IPS-18a (cell line): ENCODE measurements around the gene HHIPL1.

Experiments
- H3K27ac ChIP-seq: one replicate; pipeline ENCODE4 v1.5.1; 2013; ENCODE audit warnings: low read length
- H3K27me3 ChIP-seq: one replicate; pipeline ENCODE4 v1.6.1; 2013; ENCODE audit warnings: mild to moderate bottlenecking, low read length; ENCODE audit not compliant: control insufficient read depth, insufficient read depth
- H3K36me3 ChIP-seq: one replicate; pipeline ENCODE4 v1.6.1; 2013; ENCODE audit warnings: low read depth, low read length; ENCODE audit not compliant: control insufficient read depth
- H3K4me1 ChIP-seq: one replicate; pipeline ENCODE4 v1.6.1; 2013; ENCODE audit warnings: low read depth, low read length; ENCODE audit not compliant: control insufficient read depth
- H3K4me3 ChIP-seq: one replicate; pipeline ENCODE4 v1.5.1; 2013; ENCODE audit warnings: low read length
- H3K9ac ChIP-seq: one replicate; pipeline ENCODE4 v1.6.1; 2013; ENCODE audit warnings: mild to moderate bottlenecking, low read length, moderate library complexity
- H3K9me3 ChIP-seq: one replicate; pipeline ENCODE4 v1.6.1; 2013; ENCODE audit warnings: low read depth, low read length; ENCODE audit not compliant: control insufficient read depth

HHIPL1 gene

DNA sequence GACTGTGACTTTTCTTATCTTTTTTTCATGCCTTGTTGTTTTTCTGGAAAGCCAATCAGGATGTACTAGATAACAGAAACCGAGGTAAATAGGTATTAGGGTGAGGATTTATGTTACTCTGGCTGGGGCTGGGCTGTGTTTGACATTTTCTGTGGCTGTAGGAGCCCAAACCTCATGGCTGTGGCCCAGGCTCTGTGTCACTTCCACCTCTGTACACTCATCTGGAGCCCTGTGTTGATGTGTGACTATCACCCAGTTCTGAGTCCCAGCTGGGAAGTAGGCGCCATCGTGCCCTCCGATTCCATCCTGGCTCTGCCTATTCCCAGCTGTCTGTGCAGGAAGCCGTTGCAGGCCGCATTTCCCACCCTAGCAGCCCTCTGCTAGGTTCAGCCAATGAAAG lies 1.6 kb upstream of the HHIPL1 start:
- Histone ChIP-seq H3K36me3 (no peaks in the 10 kb centered on the region), H3K9me3 (no peaks in the 10 kb centered on the region), H3K27ac (no peak overlapping the region), H3K27me3 (peaks cover 28% of the 10 kb centered on the region), H3K9ac (no peak overlapping the region), H3K4me3 (no peak overlapping the region), H3K4me1 (peaks cover 3% of the 10 kb centered on the region)

DNA sequence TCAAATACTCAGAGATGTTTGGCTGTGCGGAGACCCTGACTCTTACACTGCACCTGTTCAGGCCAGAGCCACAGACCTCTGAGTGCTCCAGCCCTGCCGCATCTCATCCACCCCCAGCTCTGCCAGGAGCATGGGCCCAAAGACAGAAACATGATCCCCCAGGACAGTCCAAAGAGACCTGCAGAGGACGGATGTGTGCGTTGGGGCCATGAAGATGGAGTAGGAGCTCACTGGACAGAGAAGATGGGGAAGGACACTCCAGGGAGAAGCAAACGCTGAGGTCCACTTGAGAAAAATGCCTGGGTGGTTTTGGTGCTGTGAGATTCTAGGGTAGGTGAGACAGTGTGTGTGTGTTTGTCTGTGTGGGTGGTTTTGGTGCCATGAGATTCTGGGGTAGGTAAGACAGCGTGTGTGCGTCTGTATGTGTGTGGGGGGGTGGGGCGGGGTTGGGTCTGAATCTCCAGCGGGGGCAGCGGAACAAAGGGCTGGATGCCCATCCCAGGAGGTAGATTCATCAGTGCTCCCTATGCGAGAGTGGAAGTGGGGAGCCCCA lies 818 bp upstream of the HHIPL1 start:
- H3K9me3 ChIP-seq = no peaks in the 10 kb centered on the region
- no peak overlapping the region for H3K27ac ChIP-seq
- H3K27me3 ChIP-seq = peaks cover 28% of the 10 kb centered on the region
- no peak overlapping the region for H3K9ac ChIP-seq
- peak overlapping the region; percentile 63 for H3K4me3 ChIP-seq
- peaks cover 3% of the 10 kb centered on the region for H3K4me1 ChIP-seq
- no peaks in the 10 kb centered on the region for H3K36me3 ChIP-seq

DNA sequence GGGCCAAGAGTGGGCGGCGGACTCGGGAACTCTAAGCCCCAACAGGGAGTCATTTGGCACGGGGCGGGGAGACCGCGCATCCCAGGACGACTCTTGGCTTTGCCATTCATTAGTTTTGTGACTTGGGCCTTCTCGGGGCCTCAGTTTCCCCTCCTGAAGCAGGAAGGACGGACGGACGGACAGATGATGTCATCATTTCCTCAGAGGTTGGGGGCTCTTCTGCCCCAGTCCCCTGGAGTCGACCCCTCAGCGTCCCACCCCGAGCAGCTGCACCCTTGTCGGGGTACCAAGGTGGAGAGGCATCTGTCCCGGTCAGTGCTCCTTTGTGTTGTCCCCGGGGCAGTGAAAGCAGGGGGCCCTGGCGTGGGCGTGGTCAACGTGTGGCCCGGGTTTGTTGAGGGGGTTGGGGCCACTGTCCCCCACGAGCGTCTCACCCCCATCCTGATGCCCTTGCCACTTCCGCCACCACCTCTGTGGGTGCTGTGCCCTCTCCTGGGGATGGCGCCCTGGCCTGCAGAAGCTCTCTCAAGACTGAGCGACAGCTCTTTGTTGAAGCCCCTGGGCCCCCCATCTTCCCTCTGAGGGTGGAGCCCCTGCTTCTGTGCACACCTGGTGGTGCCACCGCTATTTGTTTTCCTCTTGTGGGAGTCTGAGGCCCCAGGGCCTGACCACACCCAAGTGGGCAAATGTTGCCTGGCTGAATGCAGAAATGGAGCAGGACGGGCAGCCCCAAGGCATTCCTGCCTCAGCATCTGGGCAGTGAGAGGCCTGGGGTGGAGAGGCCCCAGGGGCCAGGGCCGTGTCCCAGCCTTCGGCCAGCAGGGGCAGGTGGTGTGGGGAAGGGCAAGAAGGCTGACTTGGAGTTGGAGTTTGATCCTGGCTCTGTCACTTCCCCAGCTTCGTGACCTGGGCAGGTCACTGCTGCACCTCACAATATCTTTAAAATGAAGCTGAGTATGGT lies 896 bp downstream of the HHIPL1 start:
- H3K27ac ChIP-seq = no peak overlapping the region
- no peaks in the 10 kb centered on the region for H3K9me3 ChIP-seq
- H3K36me3 ChIP-seq = no peaks in the 10 kb centered on the region
- H3K9ac ChIP-seq = no peak overlapping the region
- peak overlapping the region; percentile 63 for H3K4me3 ChIP-seq
- peaks cover 28% of the 10 kb centered on the region for H3K27me3 ChIP-seq
- peaks cover 3% of the 10 kb centered on the region for H3K4me1 ChIP-seq

DNA sequence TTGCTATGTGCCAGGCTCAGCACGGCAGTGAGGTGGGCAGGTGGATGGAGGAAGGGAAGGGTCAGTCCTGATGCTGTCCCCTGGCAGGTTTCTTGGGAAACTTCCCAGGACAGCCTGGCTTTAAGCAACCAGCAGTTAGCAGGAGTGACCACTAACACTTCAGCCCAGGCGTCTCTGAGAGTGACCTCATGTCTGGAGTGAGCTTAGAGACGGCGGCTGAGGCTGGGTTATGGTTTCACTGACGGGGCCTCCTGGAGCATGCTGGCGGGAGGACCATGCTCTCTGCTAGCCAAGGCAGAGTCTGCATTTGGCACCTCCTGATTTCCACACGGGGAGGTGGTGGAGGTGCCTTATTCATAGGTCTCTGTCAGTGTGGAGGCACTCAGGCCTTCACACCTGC lies 2.5 kb downstream of the HHIPL1 start:
- H3K9ac ChIP-seq = no peak overlapping the region
- no peaks in the 10 kb centered on the region for H3K9me3 ChIP-seq
- peaks cover 3% of the 10 kb centered on the region for H3K4me1 ChIP-seq
- no peak overlapping the region for H3K27ac ChIP-seq
- no peak overlapping the region for H3K4me3 ChIP-seq
- no peaks in the 10 kb centered on the region for H3K36me3 ChIP-seq
- H3K27me3 ChIP-seq = peaks cover 28% of the 10 kb centered on the region

DNA sequence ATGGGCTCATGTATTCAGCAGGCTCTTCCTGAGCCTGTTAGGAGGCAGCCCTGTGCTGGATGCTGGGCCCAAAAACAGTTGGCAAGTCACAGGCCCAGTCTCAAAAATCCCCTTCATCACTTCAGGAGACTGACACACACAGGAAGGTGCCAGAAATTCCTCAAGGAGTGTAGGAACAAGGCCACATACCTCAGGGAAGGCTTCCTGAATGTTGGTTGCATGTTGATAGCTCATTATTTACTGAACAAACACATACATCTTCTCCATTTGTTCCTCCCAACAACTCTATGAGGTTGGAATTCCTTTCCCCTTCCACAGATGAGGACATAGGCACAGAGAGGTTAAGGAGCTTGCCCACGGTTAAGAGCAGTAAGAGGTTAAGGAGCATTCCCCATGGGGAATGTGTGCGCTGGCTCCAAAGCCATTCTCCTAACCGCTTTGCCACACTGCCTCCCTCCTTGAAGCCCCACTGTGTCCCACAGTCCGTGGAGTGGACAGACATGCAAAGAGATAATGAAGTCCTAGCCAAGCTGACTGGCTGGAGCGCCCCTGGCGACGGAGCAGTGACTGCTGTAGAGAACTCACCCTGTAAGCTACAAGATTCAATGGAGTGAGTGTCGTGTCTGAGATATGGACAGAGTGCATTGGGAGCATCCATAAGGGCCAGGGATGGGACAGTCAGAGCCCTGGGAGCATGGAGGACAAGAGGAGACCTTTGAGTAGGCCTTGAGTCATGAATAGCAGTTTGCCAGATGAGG lies 3.3 kb downstream of the HHIPL1 start:
- Histone ChIP-seq H3K36me3 (no peaks in the 10 kb centered on the region), H3K4me3 (no peak overlapping the region), H3K9ac (no peak overlapping the region), H3K9me3 (no peaks in the 10 kb centered on the region), H3K27me3 (peaks cover 28% of the 10 kb centered on the region), H3K4me1 (peaks cover 3% of the 10 kb centered on the region), H3K27ac (no peak overlapping the region)

DNA sequence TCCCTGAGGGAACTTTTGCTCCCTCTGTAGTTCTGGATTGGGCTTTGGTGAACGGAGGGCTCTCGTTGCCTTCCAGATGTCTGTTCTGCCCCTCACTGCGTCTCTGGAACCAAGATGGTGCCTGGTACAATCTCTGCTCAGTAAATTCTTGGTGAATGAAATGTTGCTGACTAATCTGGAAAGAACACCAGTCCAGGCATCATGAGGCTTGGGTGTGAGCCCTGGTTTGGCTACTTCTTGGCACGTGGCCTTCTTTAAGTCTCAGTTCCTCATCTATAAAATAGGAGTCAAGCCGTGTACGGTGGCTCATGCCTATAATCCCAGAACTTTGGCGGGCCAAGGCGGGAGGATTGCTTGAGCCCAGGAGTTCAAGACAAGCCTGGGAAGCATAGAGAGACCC lies 4.3 kb downstream of the HHIPL1 start:
- Histone ChIP-seq H3K27me3 (peaks cover 18% of the 10 kb centered on the region), H3K4me1 (peaks cover 3% of the 10 kb centered on the region), H3K36me3 (no peaks in the 10 kb centered on the region), H3K9me3 (no peaks in the 10 kb centered on the region), H3K9ac (no peak overlapping the region), H3K27ac (no peak overlapping the region), H3K4me3 (no peak overlapping the region)

DNA sequence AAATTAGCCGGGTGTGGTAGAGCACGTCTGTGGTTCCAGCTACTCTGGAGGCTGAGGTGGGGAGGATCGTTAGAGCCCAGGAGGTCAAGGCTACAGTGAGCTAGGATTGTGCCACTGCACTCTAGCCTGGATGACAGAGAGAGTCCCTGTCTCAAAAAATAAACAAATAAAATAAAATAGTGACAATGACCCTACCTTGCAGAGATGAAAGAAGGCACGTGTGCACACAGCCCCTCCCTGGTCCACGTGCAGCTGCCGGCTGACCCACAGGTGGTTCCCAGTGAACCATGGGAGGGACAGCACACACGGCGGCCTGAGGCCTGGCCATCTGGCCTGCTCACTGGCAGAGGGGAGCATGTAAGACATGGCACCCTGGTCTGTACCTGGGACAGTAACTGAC lies 4.7 kb downstream of the HHIPL1 start:
- Histone ChIP-seq H3K27me3 (peaks cover 13% of the 10 kb centered on the region), H3K9ac (no peak overlapping the region), H3K9me3 (no peaks in the 10 kb centered on the region), H3K4me1 (peaks cover 3% of the 10 kb centered on the region), H3K36me3 (no peaks in the 10 kb centered on the region), H3K4me3 (no peak overlapping the region), H3K27ac (no peak overlapping the region)

DNA sequence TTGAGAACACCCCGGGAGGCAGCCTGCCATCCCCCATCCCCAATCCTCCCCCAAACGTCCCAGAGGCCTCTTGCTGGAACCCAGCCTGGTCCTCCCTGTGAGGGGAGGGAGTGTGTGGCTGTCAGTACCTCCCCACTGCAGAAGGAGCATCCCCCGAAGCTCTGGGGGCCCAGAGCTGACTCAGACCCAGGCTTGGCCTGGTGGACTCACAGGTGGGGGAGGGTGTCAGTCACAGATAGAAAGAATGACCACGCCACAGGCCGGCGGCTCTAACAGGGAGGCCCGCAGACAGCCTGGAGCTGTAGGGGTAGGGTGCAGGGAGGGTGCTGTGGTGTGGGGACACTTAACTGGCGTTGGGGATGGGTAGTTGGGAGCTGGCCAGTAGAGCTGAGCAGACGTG lies 5.3 kb downstream of the HHIPL1 start:
- H3K4me1 ChIP-seq = peaks cover 3% of the 10 kb centered on the region
- H3K27me3 ChIP-seq = peaks cover 10% of the 10 kb centered on the region
- H3K4me3 ChIP-seq = no peak overlapping the region
- no peaks in the 10 kb centered on the region for H3K36me3 ChIP-seq
- no peaks in the 10 kb centered on the region for H3K9me3 ChIP-seq
- no peak overlapping the region for H3K9ac ChIP-seq
- no peak overlapping the region for H3K27ac ChIP-seq

DNA sequence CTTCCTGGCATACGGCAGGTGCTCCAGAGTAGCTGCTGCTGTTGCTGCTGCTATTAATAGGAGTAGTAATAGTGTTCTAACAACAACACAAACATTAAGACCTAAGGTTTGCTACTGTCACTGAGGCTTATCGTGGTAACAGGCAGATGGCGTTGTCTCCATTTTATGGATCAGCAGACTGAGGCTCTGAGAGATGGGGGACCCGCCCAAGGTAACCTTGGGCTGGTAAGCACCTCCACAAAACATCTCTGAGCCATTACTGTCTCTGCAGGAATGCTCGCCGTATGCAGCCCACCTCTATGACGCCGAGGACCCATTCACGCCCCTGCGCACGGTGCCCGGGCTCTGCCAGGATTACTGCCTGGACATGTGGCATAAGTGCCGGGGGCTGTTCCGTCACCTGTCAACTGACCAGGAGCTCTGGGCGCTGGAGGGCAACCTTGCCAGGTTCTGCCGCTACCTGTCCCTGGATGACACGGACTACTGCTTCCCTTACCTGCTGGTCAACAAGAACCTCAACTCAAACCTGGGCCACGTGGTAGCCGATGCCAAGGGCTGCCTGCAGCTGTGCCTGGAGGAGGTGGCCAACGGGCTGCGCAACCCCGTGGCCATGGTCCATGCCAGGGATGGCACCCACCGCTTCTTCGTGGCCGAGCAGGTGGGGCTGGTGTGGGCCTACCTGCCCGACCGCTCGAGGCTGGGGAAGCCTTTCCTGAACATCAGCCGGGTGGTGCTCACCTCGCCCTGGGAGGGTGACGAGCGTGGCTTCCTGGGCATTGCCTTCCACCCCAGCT lies 7.2 kb downstream of the HHIPL1 start:
- Histone ChIP-seq H3K9me3 (no peaks in the 10 kb centered on the region), H3K4me1 (no peaks in the 10 kb centered on the region), H3K36me3 (no peaks in the 10 kb centered on the region), H3K4me3 (no peak overlapping the region), H3K9ac (no peak overlapping the region), H3K27ac (no peak overlapping the region), H3K27me3 (no peaks in the 10 kb centered on the region)

DNA sequence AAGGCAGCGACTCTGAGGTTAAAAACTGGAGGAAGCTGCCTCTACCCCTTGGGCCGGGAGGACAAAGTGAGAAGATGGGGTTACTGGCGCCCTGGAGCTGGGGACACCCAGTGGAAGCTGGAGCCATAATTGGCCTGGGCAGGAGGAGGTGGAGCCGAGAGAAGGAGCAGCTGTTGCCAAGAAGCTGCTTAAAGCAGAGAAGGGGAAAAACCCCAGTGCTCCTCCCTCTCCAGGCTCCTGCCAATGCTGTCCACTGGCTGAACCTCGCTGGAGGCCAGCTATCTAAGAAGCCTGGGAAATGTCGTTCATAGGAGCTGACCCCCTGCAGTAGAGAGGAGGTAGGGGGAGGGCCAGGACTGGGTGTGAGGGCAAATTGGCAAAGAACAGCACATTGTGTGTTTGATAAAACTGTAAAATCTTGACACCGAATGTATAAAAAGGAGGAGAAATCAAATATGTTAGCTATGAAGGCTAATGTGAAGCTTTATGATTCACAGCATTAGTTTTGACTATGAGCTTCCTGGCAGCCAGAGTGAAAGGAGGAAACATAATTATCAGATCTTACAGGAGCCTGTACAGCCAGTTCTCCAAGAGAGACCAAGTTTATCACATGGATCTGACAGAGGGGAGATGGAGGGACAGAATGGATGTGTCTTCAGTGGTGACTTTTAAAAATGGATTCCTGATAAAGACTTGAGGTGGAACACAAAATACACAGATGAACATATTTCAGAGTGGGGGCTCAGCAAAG lies 9.5 kb downstream of the HHIPL1 start:
- H3K36me3 ChIP-seq = no peaks in the 10 kb centered on the region
- H3K9me3 ChIP-seq = no peaks in the 10 kb centered on the region
- no peak overlapping the region for H3K27ac ChIP-seq
- no peaks in the 10 kb centered on the region for H3K27me3 ChIP-seq
- H3K4me1 ChIP-seq = no peaks in the 10 kb centered on the region
- no peak overlapping the region for H3K4me3 ChIP-seq
- no peak overlapping the region for H3K9ac ChIP-seq
